LNCaP clone FGC (cell line): Measurements from ENCODE around the gene SPDYC.
A peak's percentile ranks its signal among the peaks of the same experiment; 100 is the strongest.

ENCODE experiments used
- DNase-seq: peaks from one replicate; pipeline ENCODE4 v3.0.0-alpha.2; 2011; ENCODE audit warnings: low read depth
- H3K4me3 ChIP-seq: 2 replicates; pipeline ENCODE4 v1.5.1; 2011; ENCODE audit warnings: mild to moderate bottlenecking, low read depth, low read length, control low read depth
- TF ChIP-seq, protein P1 (sequence below): IDR thresholded peaks from 2 replicates; pipeline ENCODE4 v1.5.1; 2012; ENCODE audit warnings: mild to moderate bottlenecking; ENCODE audit not compliant: control insufficient read depth, insufficient read depth; ENCODE audit errors: extremely low read depth

Gene SPDYC

DNA sequence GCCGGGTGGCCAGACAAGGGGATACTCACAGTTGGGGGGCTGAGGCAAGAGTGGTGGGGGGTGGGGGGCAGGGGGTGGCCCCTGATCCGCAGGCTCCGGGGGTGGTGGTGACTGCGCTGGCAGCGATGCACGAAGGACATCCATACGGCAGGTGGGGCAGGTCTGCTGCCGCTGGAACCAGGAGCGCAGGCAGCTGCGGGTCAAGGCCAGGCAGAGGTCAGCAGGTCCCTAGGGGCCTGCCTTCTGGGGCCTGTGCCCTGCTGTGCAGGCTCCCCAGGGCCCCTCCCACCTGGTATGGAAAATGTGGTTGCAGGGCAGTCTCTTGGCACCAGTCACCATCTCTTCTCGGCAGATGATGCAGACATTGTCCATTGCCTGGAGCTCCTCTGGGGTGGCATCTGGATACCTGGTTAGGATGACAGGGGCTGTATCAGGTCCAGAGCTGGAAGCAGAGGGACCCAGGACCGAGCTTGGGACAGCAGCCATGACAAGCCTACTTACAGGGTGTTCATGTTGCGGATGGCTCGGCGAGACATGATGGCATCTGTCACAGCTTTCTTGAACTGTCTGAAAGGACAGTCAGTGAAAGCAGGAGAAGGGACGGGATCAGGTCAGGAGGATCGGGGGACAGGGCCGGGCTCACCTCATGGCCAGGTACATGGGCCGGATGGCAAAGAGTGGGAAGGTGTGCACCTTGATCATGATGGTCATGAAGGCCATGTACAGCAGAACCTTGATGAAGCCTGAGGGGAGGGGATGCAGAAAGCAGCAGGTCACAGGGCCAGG is 39.2 kb upstream of the SPDYC start:
- TF ChIP-seq, protein P1, sequence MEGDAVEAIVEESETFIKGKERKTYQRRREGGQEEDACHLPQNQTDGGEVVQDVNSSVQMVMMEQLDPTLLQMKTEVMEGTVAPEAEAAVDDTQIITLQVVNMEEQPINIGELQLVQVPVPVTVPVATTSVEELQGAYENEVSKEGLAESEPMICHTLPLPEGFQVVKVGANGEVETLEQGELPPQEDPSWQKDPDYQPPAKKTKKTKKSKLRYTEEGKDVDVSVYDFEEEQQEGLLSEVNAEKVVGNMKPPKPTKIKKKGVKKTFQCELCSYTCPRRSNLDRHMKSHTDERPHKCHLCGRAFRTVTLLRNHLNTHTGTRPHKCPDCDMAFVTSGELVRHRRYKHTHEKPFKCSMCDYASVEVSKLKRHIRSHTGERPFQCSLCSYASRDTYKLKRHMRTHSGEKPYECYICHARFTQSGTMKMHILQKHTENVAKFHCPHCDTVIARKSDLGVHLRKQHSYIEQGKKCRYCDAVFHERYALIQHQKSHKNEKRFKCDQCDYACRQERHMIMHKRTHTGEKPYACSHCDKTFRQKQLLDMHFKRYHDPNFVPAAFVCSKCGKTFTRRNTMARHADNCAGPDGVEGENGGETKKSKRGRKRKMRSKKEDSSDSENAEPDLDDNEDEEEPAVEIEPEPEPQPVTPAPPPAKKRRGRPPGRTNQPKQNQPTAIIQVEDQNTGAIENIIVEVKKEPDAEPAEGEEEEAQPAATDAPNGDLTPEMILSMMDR, result no peak
- no peak for DNase-seq
- H3K4me3 ChIP-seq, result no peak overlapping the region

DNA sequence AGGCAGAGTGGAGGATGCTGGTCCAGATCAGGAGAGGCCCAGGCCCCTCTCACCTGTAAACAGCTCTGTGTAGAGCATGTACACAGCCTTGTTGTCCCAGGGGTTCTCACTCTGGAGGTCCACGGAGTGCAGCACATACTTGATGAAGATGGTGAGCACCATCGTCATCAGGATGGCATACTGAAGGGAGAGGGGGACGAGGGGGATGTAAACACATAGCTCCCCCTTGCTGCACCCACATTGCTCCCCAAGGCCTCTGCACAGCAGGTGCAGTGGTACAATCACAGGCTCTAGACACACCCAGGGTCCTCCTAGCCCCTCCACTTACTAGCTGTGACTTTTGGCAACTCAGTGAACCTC is 38.6 kb upstream of the SPDYC start:
- DNase-seq, result no peak
- TF ChIP-seq, protein P1, result no peak
- H3K4me3 ChIP-seq, result no peak overlapping the region

DNA sequence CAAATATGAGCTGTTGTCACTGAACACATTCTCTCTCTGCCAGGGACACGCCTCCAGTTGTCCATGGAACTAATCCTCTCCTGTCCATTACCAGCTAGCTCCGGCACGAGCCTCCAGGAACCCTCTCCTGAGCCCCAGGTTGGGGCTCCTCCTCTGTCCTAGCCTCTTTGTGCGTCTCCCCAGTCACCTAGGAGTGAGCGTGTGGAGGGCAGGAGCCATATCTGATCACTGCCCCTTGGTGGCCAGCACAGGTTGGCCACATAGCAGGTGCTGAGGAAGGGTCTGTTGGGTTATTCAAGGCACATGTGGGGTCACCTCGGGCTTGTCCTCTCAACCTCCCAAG is 38.2 kb upstream of the SPDYC start:
- DNase-seq, result no peak
- H3K4me3 ChIP-seq, result no peak overlapping the region
- TF ChIP-seq, protein P1, result no peak

DNA sequence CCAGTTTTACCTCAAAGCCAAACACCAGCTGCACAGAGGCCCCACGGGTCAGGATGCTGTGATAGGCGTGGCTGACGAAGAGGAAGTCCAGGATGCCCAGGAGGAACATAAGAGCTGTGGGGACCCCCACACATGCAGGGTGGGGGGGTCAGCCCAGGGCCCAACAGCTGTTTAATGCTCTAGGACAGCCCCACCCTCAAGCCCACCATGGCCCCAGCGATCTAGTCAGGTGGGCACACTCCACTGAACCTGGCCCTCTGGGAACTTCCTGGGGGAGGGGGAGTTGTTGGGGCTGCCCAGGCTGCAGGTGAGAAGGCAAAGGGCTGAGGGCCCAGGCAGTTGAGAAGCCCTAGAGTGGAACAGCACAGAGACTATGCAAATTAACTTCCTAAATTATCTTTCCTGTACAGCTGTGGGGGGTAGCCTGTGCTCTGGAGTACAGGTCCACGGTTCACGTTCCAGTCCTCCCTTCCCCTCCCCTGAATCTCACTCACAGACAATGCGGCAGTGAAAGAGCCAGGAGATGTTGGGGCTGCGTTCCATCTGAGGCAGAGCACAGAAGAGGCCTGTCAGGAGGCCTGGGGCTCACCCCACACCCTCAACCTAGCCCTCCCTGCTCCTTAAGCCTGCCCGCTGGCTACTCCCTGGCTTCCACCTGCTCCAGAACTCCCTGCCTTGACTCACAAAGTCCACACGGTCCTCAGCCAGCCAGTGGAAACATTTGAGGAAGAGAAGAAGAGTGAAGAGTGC is 37.6 kb upstream of the SPDYC start:
- DNase-seq, result no peak
- H3K4me3 ChIP-seq, result peak overlapping the region; percentile 100
- TF ChIP-seq, protein P1, result no peak

DNA sequence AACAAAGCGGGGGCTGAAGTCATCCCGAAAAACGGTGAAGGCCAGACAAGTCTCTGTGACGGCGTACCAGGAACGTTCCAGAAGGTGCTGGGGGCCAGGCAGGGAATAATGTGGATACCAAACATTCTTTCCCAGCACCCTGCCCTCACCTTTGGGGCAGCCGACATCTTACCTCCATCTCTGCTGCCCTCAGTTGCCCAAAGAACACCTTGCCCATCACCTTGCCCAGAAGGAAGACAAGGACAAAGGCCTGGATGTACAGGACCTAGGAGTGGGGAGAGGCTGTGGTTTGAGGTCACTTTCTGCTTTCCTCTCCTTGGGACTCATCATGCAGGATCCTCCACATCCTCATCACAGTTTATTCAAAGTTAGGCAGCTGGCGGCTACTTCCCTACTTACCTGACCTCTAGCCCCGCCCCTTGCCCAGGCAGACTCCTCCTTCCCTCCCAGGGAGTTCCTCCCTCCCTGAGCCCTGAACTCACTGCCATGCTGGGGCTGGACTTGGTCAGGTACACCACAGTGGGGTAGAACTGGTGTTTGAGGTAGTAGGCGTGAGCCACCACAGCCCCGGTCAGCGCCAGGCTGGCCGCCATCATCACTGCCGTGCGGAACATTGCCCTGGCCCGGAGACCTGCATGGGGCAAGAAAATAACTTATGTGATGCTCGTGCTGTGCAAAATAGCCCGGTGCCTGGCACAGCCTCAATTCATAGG is 36.9 kb upstream of the SPDYC start:
- TF ChIP-seq, protein P1, result no peak
- DNase-seq, result peak; percentile 58
- peak overlapping the region; percentile 100 for H3K4me3 ChIP-seq

DNA sequence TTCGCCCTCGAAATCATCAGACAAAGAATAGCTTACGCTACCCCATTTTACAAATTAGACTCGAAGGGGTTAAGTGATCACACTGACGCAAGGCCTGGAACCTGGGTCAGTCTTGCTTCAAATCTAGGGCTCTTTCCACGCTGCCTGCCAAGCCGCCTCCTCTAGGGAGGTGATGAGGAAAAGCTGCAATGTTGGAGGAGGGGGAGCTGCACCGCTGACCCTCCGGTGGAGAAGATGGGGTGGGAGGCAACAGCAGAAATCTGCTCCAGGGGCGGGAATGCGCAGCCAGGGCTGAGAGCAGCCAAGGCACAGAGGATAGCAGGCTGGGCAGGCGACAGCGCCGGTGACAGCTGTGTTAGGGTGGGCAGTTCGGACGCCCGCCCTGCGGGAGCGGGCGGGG is 36.3 kb upstream of the SPDYC start:
- peak overlapping the region; percentile 100 for H3K4me3 ChIP-seq
- TF ChIP-seq, protein P1, result no peak
- DNase-seq, result no peak
